ENCODE results near the gene USP28.

The USP28 gene

DNA sequence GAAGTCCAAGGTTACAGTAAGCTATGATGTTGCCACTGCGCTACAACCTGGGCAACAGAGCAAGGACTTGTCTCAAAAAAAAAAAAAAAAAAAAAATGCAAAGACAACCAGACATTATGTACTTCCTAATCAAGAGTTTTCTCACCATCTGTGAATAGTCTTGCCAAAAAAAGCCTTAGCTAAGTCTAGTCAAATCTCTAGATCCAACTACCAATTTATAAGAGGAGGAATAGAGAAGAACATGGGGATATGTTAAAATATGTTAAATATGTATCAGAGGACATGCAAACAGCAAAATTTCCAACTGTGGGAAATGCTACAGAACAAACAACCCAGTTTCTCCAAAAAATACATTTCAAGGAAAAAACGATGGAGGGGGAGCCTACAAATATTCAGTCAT is 45.6 kb downstream of the USP28 start:
- POLR2A ChIA-PET = interaction anchor here (0.6 kb wide), 1 partner anchor 504 kb away, joined by 7 read pairs; no protein-coding TSS in a partner anchor

DNA sequence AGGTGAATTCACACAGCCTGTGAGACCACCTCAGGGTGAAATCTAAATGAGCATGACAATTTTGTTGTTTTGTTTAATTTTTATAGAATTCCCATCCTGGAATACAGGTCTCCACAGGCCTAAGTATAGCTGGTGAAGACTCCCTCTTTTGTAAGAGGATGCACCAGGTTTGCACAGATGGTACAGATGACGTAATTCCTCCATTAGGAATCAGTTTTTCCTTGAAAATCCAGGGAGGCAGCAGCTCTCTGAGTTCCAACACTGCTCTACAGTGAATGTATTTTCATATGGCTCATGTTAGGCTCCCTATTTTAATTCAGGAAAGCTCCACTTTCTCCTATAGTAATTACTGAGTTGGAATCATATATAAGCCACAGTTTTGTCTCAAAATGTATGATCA is 47.2 kb downstream of the USP28 start:
- POLR2A ChIA-PET = no interaction called here
- TF ChIP-seq ZNF623 (tag by site-specific recombination; IDR thresholded peaks at IDR 0.05) (no peak), ZNF133 (tag by site-specific recombination; IDR thresholded peaks at IDR 0.05) (no peak), ZNF248 (tag by site-specific recombination; IDR thresholded peaks at IDR 0.05) (no peak), ZNF292 (tag by site-specific recombination; IDR thresholded peaks at IDR 0.05; ENCODE audit: borderline replicate concordance, low read depth) (no peak), PRDM1 (tag by site-specific recombination; IDR thresholded peaks at IDR 0.05) (no peak), ZNF654 (tag by site-specific recombination; IDR thresholded peaks at IDR 0.05; ENCODE audit: low read depth) (no peak), ZSCAN23 (tag by site-specific recombination; IDR thresholded peaks at IDR 0.05) (no peak), ZEB2 (tag by site-specific recombination; IDR thresholded peaks at IDR 0.05) (no peak), ZNF664 (tag by site-specific recombination; IDR thresholded peaks at IDR 0.05) (no peak)
- TF ChIP-seq, protein P1, sequence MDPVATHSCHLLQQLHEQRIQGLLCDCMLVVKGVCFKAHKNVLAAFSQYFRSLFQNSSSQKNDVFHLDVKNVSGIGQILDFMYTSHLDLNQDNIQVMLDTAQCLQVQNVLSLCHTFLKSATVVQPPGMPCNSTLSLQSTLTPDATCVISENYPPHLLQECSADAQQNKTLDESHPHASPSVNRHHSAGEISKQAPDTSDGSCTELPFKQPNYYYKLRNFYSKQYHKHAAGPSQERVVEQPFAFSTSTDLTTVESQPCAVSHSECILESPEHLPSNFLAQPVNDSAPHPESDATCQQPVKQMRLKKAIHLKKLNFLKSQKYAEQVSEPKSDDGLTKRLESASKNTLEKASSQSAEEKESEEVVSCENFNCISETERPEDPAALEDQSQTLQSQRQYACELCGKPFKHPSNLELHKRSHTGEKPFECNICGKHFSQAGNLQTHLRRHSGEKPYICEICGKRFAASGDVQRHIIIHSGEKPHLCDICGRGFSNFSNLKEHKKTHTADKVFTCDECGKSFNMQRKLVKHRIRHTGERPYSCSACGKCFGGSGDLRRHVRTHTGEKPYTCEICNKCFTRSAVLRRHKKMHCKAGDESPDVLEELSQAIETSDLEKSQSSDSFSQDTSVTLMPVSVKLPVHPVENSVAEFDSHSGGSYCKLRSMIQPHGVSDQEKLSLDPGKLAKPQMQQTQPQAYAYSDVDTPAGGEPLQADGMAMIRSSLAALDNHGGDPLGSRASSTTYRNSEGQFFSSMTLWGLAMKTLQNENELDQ (tag by site-specific recombination; IDR thresholded peaks at IDR 0.05; ENCODE audit: low read depth) = no peak
- TF ChIP-seq, protein P2, sequence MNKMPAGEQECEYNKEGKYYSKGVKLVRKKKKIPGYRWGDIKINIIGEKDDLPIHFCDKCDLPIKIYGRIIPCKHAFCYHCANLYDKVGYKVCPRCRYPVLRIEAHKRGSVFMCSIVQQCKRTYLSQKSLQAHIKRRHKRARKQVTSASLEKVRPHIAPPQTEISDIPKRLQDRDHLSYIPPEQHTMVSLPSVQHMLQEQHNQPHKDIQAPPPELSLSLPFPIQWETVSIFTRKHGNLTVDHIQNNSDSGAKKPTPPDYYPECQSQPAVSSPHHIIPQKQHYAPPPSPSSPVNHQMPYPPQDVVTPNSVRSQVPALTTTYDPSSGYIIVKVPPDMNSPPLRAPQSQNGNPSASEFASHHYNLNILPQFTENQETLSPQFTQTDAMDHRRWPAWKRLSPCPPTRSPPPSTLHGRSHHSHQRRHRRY (tag by site-specific recombination; IDR thresholded peaks at IDR 0.05) = no peak
- CTCF ChIA-PET = interaction anchor here (0.8 kb wide), 1 partner anchor 26 kb away, joined by 3 read pairs; no protein-coding TSS in a partner anchor
- no peaks in the 10 kb centered on the region for H3K4me1 ChIP-seq (ENCODE audit: control insufficient read depth, insufficient read depth, low read length)
- H3K27ac ChIP-seq (ENCODE audit: extremely low read depth, low read depth, low read length) = no peak overlapping the region
- no peak overlapping the region for H3K4me3 ChIP-seq (ENCODE audit: low read depth, low read length)
- H3K36me3 ChIP-seq (ENCODE audit: control insufficient read depth in 2 of 2, insufficient read depth in 1 of 2, low read length in 2 of 2) = peaks cover 6 to 89% of the 10 kb centered on the region in 2 experiments
- H3K9me3 ChIP-seq (ENCODE audit: control insufficient read depth, insufficient read depth, low read depth, low read length) = no peaks in the 10 kb centered on the region

More for the DNA sequence above, 45.6 kb downstream of the USP28 start:
- peaks cover 0 to 86% of the 10 kb centered on the region in 2 experiments; a peak in 2 of 3 replicates for H3K36me3 ChIP-seq (ENCODE audit: control insufficient read depth in 2 of 2, insufficient read depth in 1 of 2, low read length in 2 of 2)
- no peaks in the 10 kb centered on the region for H3K4me1 ChIP-seq (ENCODE audit: control insufficient read depth, insufficient read depth, low read length)
- CTCF ChIA-PET = no interaction called here
- H3K4me3 ChIP-seq (ENCODE audit: low read depth, low read length) = no peak overlapping the region
- no peaks in the 10 kb centered on the region for H3K9me3 ChIP-seq (ENCODE audit: control insufficient read depth, insufficient read depth, low read depth, low read length)
- H3K27ac ChIP-seq (ENCODE audit: extremely low read depth, low read depth, low read length) = no peak overlapping the region
- no peak for TF ChIP-seq ZXDB (tag by site-specific recombination; IDR thresholded peaks at IDR 0.05)
- TF ChIP-seq ZNF654 (tag by site-specific recombination; IDR thresholded peaks at IDR 0.05; ENCODE audit: low read depth) = no peak
- no peak for TF ChIP-seq ZNF792 (tag by site-specific recombination; IDR thresholded peaks at IDR 0.05)
- no peak for TF ChIP-seq KLF16 (tag by site-specific recombination; IDR thresholded peaks at IDR 0.05)
- no peak for TF ChIP-seq ZNF292 (tag by site-specific recombination; IDR thresholded peaks at IDR 0.05; ENCODE audit: borderline replicate concordance, low read depth)
- TF ChIP-seq ZNF433 (tag by site-specific recombination; IDR thresholded peaks at IDR 0.05; ENCODE audit: low read depth) = no peak
- TF ChIP-seq, protein P3, sequence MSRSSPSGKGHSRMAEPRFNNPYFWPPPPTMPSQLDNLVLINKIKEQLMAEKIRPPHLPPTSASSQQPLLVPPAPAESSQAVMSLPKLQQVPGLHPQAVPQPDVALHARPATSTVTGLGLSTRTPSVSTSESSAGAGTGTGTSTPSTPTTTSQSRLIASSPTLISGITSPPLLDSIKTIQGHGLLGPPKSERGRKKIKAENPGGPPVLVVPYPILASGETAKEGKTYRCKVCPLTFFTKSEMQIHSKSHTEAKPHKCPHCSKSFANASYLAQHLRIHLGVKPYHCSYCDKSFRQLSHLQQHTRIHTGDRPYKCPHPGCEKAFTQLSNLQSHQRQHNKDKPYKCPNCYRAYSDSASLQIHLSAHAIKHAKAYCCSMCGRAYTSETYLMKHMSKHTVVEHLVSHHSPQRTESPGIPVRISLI (tag by site-specific recombination; IDR thresholded peaks at IDR 0.05) = no peak

DNA sequence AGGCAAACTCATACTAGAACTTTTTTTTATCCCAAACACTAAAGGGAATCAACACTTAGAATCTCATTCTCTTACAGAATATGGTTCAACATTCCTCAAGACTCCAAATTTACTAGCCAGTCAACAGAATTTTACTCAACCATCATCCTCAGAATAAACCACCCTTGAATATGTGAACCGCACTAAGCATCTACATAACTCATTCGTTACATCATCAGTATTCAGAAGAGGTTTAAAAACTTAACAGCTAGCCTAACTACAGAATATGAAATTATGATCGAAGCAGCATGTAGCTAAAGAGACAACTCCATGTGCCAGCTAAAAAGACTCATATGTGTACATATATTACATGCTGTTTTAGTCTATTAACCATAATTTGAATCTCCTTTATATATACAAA is 47.9 kb downstream of the USP28 start:
- TF ChIP-seq ZNF302 (tag by site-specific recombination; IDR thresholded peaks at IDR 0.05; ENCODE audit: low read depth) (no peak), ZNF670 (tag by site-specific recombination; IDR thresholded peaks at IDR 0.05; ENCODE audit: low read depth) (no peak), ZNF624 (tag by site-specific recombination; IDR thresholded peaks at IDR 0.05) (no peak), ZFP41 (tag by site-specific recombination; IDR thresholded peaks at IDR 0.05; ENCODE audit: borderline replicate concordance) (no peak)
- Histone ChIP-seq H3K36me3 (ENCODE audit: control insufficient read depth in 2 of 2, insufficient read depth in 1 of 2, low read length in 2 of 2) (peaks cover 13 to 90% of the 10 kb centered on the region in 2 experiments), H3K4me1 (ENCODE audit: control insufficient read depth, insufficient read depth, low read length) (no peaks in the 10 kb centered on the region), H3K4me3 (ENCODE audit: low read depth, low read length) (no peak overlapping the region), H3K27ac (ENCODE audit: extremely low read depth, low read depth, low read length) (no peak overlapping the region), H3K9me3 (ENCODE audit: control insufficient read depth, insufficient read depth, low read depth, low read length) (no peaks in the 10 kb centered on the region)
- ChIA-PET CTCF (no interaction called here), POLR2A (no interaction called here)
